Measurements from ENCODE around the gene TTC7B. TPM values are rescaled to one million over a fixed set of nuclear protein-coding genes. Genes with fewer than 3 reads are reported as not detected.

TTC7B gene
- polyA plus RNA-seq, 1 donor (not counting 4 experiments of a cell fraction or from before 2014, with no cell fraction given) = 21.4 TPM

- dilution Hi-C loops (cut with MboI; ENCODE audit: extremely low pct_ligation_motif_present, low sequenced_read_pairs) = no loop called here
- Histone ChIP-seq H3K79me2 (ENCODE audit: control insufficient read depth, insufficient read depth, low read length) (no peaks in the 10 kb centered on the region), H3K9me3 (ENCODE audit: control insufficient read depth, low read depth, low read length) (no peaks in the 10 kb centered on the region), H3K9ac (ENCODE audit: control insufficient read depth, extremely low read depth, insufficient read depth, low read length) (no peak overlapping the region), H3K36me3 (ENCODE audit: control insufficient read depth in 2 of 2, extremely low read depth in 1 of 2, insufficient read depth in 2 of 2, low read length in 2 of 2) (peaks cover 0 to 10% of the 10 kb centered on the region in 2 experiments), H3K4me2 (ENCODE audit: control insufficient read depth, extremely low read depth, insufficient read depth, low read depth, low read length) (no peak overlapping the region), H3K27me3 (ENCODE audit: control insufficient read depth, extremely low read depth, insufficient read depth, low read length) (no peaks in the 10 kb centered on the region), H2AFZ (ENCODE audit: control insufficient read depth, low read length) (no peak overlapping the region), H3K9me1 (ENCODE audit: control insufficient read depth, extremely low read depth, insufficient read depth, low read length) (no peaks in the 10 kb centered on the region), H3K4me3 (ENCODE audit: control insufficient read depth in 2 of 3, extremely low read depth in 1 of 3, insufficient read depth in 2 of 3, low read depth in 1 of 3, low read length in 3 of 3) (no peak overlapping the region), H3K27ac (ENCODE audit: control insufficient read depth, insufficient read depth, low read length) (no peak overlapping the region), H3K4me1 (ENCODE audit: control insufficient read depth, extremely low read depth, insufficient read depth, low read length) (no peaks in the 10 kb centered on the region), H4K20me1 (ENCODE audit: control insufficient read depth, extremely low read depth, insufficient read depth, low read length) (no peaks in the 10 kb centered on the region)
- FAIRE-seq = no peak
- no peak for TF ChIP-seq EZH2 (IDR thresholded peaks at IDR 0.05; ENCODE audit: low read length)
- peak; percentile 15 to 39 (median 34) for TF ChIP-seq CTCF (optimal IDR thresholded peaks at IDR 0.05 in 1 of 3, IDR thresholded peaks at IDR 0.05 in 1 of 3, conservative IDR thresholded peaks at IDR 0.05 in 1 of 3; ENCODE audit: extremely low read depth in 1 of 3, insufficient read depth in 2 of 3, low read length in 3 of 3)
- DNase-seq (ENCODE audit: low read depth, low spot score) = no peak
These were observed 30.8 kb downstream of the TTC7B start for GRCh38 chr14:90785471-90785870.

- DNase-seq (ENCODE audit: low read depth, low spot score) = no peak
- peaks cover 2 to 11% of the 10 kb centered on the region in 2 experiments for H3K36me3 ChIP-seq (ENCODE audit: control insufficient read depth in 2 of 2, extremely low read depth in 1 of 2, insufficient read depth in 2 of 2, low read length in 2 of 2)
- FAIRE-seq = no peak
These were observed 31.5 kb downstream of the TTC7B start for GRCh38 chr14:90784621-90785270.

More at GRCh38 chr14:90784621-90785270, 31.5 kb downstream of the TTC7B start:
- TF ChIP-seq CTCF (optimal IDR thresholded peaks at IDR 0.05 in 1 of 3, IDR thresholded peaks at IDR 0.05 in 1 of 3, conservative IDR thresholded peaks at IDR 0.05 in 1 of 3; ENCODE audit: extremely low read depth in 1 of 3, insufficient read depth in 2 of 3, low read length in 3 of 3) = no peak
- no peak for TF ChIP-seq EZH2 (IDR thresholded peaks at IDR 0.05; ENCODE audit: low read length)
- Histone ChIP-seq H3K4me1 (ENCODE audit: control insufficient read depth, extremely low read depth, insufficient read depth, low read length) (no peaks in the 10 kb centered on the region), H3K9me1 (ENCODE audit: control insufficient read depth, extremely low read depth, insufficient read depth, low read length) (no peaks in the 10 kb centered on the region), H3K4me3 (ENCODE audit: control insufficient read depth in 2 of 3, extremely low read depth in 1 of 3, insufficient read depth in 2 of 3, low read depth in 1 of 3, low read length in 3 of 3) (no peak overlapping the region), H3K27me3 (ENCODE audit: control insufficient read depth, extremely low read depth, insufficient read depth, low read length) (no peaks in the 10 kb centered on the region), H3K9me3 (ENCODE audit: control insufficient read depth, low read depth, low read length) (no peaks in the 10 kb centered on the region), H3K27ac (ENCODE audit: control insufficient read depth, insufficient read depth, low read length) (no peak overlapping the region), H3K79me2 (ENCODE audit: control insufficient read depth, insufficient read depth, low read length) (no peaks in the 10 kb centered on the region), H2AFZ (ENCODE audit: control insufficient read depth, low read length) (no peak overlapping the region), H3K4me2 (ENCODE audit: control insufficient read depth, extremely low read depth, insufficient read depth, low read depth, low read length) (no peak overlapping the region), H4K20me1 (ENCODE audit: control insufficient read depth, extremely low read depth, insufficient read depth, low read length) (no peaks in the 10 kb centered on the region), H3K9ac (ENCODE audit: control insufficient read depth, extremely low read depth, insufficient read depth, low read length) (no peak overlapping the region)
- dilution Hi-C loops (cut with MboI; ENCODE audit: extremely low pct_ligation_motif_present, low sequenced_read_pairs) = no loop called here

Data from keratinocyte (primary cell).